Measurements from ENCODE around the gene GALNT2.

The GALNT2 gene

DNA sequence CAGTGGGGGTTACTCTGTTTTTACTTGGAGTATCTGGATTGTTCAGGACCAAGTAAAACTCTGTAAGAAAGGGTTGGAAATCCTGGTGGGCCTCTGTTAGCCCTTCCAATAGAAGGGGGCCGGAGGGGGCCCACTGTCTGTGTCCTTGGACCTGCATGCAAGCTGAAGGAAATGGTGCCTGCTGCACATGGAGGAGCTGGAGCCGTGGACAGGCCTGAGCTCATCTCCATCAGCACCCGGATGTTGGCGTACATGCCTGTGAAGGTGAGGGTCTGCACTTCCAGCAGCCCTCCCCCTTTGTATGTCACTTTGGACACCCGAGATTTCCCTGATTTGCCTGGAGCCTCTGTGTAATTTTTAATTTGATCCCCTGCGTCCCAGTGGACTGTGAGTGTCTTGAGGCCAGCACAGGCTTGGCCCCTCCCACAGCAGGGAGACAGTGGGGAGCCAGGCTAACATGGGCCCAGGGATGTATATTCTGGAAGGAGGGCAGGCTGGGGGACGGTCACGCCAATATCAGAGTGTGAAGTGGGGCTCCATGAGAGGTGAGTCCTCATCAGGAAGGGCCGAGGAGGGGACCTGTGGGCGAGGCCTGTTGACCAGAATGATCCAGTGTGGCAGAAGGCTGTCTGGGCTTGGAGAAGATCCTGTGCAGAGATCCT, 16.8 kb downstream of the GALNT2 start:
- peak overlapping the region; percentile 33 to 36 for H3K4me3 Mint-ChIP-seq
- peaks cover 10 to 12% of the 10 kb centered on the region in 2 donors for H3K9me3 Mint-ChIP-seq
- DNase-seq (no peak), ATAC-seq (replicated peaks) (no peak)
- peaks cover 28 to 40% of the 10 kb centered on the region in 2 donors for H3K36me3 Mint-ChIP-seq
- H3K27me3 Mint-ChIP-seq = peaks cover 0 to 5% of the 10 kb centered on the region in 2 donors
- H3K27ac Mint-ChIP-seq = peak overlapping the region; percentile 97
- H3K4me1 Mint-ChIP-seq = peaks cover 60 to 84% of the 10 kb centered on the region in 2 donors

DNA sequence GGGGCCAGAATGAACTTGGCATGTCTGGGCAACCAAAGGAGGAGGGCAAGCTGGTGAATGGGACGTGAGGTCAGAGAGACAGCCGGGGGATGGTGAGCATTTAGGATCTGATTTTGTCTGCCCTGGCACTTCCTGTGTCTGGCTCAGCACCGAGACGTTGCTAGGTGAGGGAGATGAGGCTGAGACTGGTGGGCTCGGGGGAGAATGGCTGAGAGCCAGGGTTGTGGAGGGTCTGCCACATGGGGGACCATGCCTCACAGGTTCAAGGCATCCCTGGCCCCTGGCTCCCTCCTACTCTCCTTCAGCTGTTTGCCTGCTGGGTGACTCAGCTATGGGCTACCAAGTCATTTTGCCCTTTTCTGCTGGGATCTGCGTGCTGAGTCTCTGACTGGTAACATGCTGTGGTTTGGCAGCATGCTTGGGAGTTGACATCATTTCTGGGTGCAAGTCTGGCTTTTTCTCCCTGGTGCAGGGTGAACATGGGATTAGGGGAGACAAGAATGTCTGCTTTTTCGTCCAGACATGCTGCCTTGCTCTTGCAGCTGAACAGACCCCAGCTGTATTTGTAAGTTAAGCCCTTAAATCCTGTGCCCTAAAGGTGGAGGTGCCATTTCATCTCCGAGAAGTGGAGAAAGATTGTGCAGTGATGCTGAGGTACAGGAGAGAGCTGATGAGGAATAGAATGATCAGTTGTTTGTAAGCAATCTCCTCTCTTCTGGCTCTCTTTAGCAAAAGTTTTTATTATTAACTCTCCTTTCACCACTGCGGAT, 17.6 kb downstream of the GALNT2 start:
- H3K4me1 Mint-ChIP-seq = peaks cover 60 to 88% of the 10 kb centered on the region in 2 donors
- H3K27me3 Mint-ChIP-seq = peaks cover 0 to 5% of the 10 kb centered on the region in 2 donors
- DNase-seq (peak; percentile 19), ATAC-seq (replicated peaks) (peak; percentile 88 to 94)
- peak overlapping the region; percentile 97 for H3K27ac Mint-ChIP-seq
- H3K36me3 Mint-ChIP-seq = peaks cover 35 to 45% of the 10 kb centered on the region in 2 donors
- H3K9me3 Mint-ChIP-seq = peaks cover 10 to 12% of the 10 kb centered on the region in 2 donors
- H3K4me3 Mint-ChIP-seq = peak overlapping the region; percentile 33 to 36

DNA sequence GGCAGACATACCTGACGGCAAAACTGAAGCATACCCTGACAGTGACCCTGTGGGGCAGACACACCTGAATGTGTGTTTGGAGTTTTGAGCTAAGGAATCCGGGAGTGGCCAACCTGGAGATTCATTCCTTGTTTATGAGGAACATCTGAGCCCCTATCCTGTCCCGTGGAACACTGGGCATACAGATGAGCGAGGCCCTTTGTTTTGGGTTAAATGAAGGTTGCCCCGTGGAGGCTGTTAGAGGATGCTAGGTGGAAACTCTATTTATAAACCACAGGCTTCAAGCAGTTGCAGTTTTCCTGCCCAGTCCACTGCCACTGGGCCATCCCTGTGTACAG, 18.1 kb downstream of the GALNT2 start:
- DNase-seq = no peak
- H3K9me3 Mint-ChIP-seq = peaks cover 10 to 12% of the 10 kb centered on the region in 2 donors
- H3K27ac Mint-ChIP-seq = no peak overlapping the region
- no peak overlapping the region for H3K4me3 Mint-ChIP-seq
- H3K4me1 Mint-ChIP-seq = peaks cover 56 to 88% of the 10 kb centered on the region in 2 donors
- H3K27me3 Mint-ChIP-seq = peaks cover 0 to 5% of the 10 kb centered on the region in 2 donors
- no peak for ATAC-seq (replicated peaks)
- H3K36me3 Mint-ChIP-seq = peaks cover 33 to 45% of the 10 kb centered on the region in 2 donors

DNA sequence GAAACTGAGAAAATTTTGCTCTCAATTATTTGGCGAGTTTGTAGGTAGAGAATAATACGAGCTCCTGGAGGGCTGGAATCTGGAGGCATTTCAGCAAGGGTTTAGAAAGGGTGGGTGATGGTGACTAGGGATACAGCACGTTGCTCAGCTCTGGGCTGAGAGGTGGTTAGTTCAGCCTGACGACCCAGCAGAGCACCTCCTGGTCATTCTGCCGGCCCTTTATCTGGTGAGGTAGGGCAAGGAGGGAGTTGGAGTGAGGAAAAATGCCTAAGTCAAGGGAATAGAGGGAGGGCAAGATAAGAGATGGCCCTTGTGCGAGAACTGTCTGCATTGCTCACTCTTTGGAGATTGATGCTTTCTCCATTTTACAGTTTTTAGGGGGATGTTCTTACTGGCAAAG, 19.1 kb downstream of the GALNT2 start:
- DNase-seq (no peak), ATAC-seq (replicated peaks) (no peak)
- Mint-ChIP-seq H3K4me1 (peaks cover 55 to 89% of the 10 kb centered on the region in 2 donors), H3K27me3 (peaks cover 0 to 5% of the 10 kb centered on the region in 2 donors), H3K9me3 (peaks cover 10 to 12% of the 10 kb centered on the region in 2 donors), H3K27ac (no peak overlapping the region), H3K36me3 (peaks cover 38 to 52% of the 10 kb centered on the region in 2 donors), H3K4me3 (no peak overlapping the region)

DNA sequence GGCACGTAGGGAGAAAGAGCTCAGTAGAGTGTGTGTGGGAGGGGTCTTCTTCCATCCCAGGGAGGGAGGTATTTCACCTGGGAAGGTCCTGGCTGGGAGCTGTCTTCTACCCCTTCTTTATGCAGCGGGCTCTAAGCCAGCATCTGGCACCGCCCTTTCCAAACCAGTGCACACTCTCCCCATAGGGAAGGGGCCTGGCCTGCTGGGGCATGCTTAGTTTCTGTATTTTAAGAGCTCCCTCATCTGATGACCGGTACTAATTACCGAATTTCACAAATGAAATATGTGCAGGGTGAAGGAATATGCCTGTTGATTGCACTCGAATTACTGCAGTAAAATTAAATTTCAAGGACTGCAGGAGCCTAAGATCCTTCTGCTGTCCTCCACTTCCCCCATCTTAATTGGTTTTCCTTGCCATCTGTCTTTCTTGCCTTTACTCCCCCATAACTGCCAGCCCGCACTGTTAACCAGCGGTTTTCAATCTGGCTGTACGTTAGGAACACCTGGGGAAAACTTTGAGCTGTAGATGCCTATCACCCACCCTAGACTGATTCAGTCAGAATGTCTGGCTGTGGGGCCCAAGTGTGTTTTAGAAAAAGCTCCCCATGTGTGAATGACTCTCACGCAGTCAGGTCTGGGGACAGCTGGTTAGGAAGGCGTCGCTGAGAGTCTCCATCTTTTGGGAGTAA, 20.1 kb downstream of the GALNT2 start:
- H3K27me3 Mint-ChIP-seq = peaks cover 0 to 5% of the 10 kb centered on the region in 2 donors
- no peak for DNase-seq
- peaks cover 36 to 54% of the 10 kb centered on the region in 2 donors for H3K36me3 Mint-ChIP-seq
- H3K27ac Mint-ChIP-seq = no peak overlapping the region
- H3K4me1 Mint-ChIP-seq = peaks cover 49 to 81% of the 10 kb centered on the region in 2 donors
- H3K4me3 Mint-ChIP-seq = no peak overlapping the region
- peaks cover 10% of the 10 kb centered on the region in 2 donors for H3K9me3 Mint-ChIP-seq
- no peak for ATAC-seq (replicated peaks)

DNA sequence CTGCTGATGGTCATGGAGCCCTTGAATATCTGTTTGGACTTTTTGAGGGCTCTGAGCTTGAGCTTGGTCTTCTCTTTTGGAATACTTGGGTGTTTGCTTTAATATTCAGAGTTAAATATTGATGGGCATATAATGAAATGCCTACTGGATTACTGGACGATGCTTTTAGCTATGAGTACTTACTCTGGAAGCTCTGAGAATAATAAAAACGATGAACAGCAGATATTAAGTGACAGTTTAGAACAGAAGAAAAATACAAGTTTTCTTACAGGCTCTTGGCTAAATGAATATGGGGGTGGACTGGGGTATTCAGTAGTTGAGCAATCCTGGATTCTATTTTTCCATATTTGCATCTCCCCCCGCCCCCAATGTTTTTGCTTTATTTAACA, 20.7 kb downstream of the GALNT2 start:
- no peak overlapping the region for H3K4me3 Mint-ChIP-seq
- H3K27ac Mint-ChIP-seq = no peak overlapping the region
- no peak for DNase-seq
- H3K27me3 Mint-ChIP-seq = peaks cover 0 to 2% of the 10 kb centered on the region in 2 donors
- peaks cover 6% of the 10 kb centered on the region in 2 donors for H3K9me3 Mint-ChIP-seq
- peaks cover 44 to 76% of the 10 kb centered on the region in 2 donors for H3K4me1 Mint-ChIP-seq
- peaks cover 31 to 54% of the 10 kb centered on the region in 2 donors for H3K36me3 Mint-ChIP-seq
- ATAC-seq (replicated peaks) = no peak

DNA sequence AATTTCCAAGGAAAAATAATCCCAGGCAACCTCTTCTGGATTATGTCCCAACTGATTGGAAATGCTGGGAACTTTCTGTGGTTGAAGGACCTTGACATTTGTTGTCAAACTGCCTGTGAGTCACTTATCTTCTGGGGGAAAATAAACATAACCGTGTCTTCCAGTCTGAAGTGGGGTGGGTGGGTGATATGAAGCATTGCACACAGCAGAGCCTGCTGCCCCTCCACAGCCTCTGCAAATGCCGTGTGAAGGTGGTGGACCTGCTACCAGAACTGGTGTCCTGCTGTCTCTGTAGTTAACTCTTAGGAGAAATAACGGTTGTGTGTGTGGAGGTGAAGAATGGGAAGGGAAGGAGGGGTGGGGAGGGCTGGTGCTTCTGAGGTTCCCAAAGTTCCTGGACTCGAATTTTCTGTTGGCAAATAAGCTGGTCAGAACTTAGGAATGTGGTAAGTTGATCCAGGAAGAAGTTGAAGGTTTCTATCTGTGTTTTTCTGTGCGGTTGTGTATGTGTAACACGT, 23.2 kb downstream of the GALNT2 start:
- Mint-ChIP-seq H3K27ac (no peak overlapping the region), H3K4me3 (no peak overlapping the region), H3K36me3 (peaks cover 24 to 51% of the 10 kb centered on the region in 2 donors), H3K27me3 (no peaks in the 10 kb centered on the region), H3K4me1 (peaks cover 35 to 61% of the 10 kb centered on the region in 2 donors), H3K9me3 (no peaks in the 10 kb centered on the region)
- DNase-seq (no peak), ATAC-seq (replicated peaks) (no peak)

DNA sequence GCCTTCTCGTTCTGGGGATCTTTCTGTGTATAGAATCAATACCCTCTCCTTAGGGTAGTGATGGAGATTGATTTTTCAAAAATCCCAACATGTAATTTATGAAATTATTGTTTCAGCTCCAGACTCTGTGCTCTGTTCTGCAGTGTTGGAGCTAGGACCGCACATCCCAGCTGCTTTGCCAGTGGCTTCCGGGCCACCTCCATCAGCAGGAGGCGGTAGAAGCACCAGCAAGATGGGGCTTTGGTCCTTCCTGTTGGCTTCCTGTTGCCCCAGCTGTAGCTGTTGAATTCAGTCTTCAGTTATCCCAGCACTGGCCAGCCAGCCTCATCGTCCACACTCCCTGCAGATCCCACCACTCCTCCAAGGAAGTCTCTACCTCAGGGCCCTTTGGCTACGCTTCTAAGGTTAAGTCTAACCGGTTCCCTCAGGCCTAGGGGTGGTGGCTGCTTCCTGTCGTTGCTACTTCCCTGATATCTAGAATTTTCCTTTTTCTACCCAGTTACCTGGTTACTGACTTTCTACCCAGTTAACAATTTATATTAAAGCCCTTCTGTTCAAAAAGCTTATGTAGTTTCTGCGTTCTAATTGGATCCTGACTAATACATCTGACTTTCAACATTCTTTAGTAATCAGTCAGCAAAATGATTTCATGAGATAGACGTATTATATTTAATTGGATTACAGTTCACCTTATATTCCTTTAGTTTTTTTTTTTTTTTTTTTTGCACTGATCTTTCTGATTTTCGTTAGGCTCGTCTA, 24.6 kb downstream of the GALNT2 start:
- Mint-ChIP-seq H3K4me1 (peaks cover 28 to 58% of the 10 kb centered on the region in 2 donors), H3K36me3 (peaks cover 28 to 56% of the 10 kb centered on the region in 2 donors)
- ATAC-seq (replicated peaks) = no peak

DNA sequence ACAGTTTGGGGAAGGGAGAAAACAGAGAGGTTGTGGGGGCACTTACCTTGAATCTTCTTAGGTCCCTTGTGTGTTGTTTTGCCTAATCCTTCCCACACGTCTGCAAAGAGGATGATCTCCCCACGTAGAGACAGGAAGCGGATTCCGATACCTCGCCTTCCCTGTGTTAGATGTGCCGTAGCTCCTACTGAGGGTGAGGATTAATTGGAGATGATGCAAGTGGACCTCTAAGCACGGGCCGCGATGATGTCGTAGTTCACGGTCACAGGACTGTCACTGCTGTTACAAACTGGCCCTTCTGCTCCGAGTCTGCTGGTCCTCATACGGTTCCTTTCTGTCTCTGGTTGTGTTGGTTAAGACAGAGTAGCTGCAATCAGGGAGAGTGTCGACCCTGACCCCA, 27.7 kb downstream of the GALNT2 start:
- no peak overlapping the region for H3K4me3 Mint-ChIP-seq
- H3K36me3 Mint-ChIP-seq = peaks cover 21 to 64% of the 10 kb centered on the region in 2 donors
- no peaks in the 10 kb centered on the region for H3K27me3 Mint-ChIP-seq
- H3K27ac Mint-ChIP-seq = peak overlapping the region; percentile 42
- DNase-seq (no peak), ATAC-seq (replicated peaks) (no peak)
- peaks cover 0 to 5% of the 10 kb centered on the region in 2 donors for H3K9me3 Mint-ChIP-seq
- H3K4me1 Mint-ChIP-seq = peaks cover 22 to 30% of the 10 kb centered on the region in 2 donors

More for the DNA sequence above, 24.6 kb downstream of the GALNT2 start:
- no peak for DNase-seq
- Mint-ChIP-seq H3K27me3 (no peaks in the 10 kb centered on the region), H3K9me3 (no peaks in the 10 kb centered on the region), H3K4me3 (no peak overlapping the region), H3K27ac (no peak overlapping the region)

DNA sequence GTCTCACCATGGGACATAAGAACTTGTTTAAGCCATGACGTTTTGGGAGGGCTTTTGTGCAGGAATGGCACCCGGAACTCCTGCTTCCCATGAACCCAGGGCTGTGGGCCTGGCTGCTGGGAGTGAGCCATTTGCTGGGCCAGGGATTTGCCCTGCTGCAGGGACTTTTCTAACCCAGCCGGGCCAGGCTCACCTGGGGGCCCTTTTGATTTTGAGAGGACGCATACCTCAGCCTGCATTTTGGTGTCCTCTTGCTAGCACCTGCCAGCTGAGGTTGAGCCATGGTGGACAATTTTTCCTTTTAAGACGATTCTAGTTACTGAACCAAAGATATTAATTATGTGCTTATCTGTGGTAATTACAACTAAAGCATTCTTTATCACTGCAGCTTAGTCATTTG, 28.9 kb downstream of the GALNT2 start:
- DNase-seq (no peak), ATAC-seq (replicated peaks) (no peak)
- peaks cover 0 to 5% of the 10 kb centered on the region in 2 donors for H3K9me3 Mint-ChIP-seq
- peaks cover 11 to 53% of the 10 kb centered on the region in 2 donors for H3K36me3 Mint-ChIP-seq
- no peaks in the 10 kb centered on the region for H3K27me3 Mint-ChIP-seq
- H3K27ac Mint-ChIP-seq = no peak overlapping the region
- H3K4me1 Mint-ChIP-seq = peaks cover 22% of the 10 kb centered on the region in 2 donors
- H3K4me3 Mint-ChIP-seq = no peak overlapping the region

DNA sequence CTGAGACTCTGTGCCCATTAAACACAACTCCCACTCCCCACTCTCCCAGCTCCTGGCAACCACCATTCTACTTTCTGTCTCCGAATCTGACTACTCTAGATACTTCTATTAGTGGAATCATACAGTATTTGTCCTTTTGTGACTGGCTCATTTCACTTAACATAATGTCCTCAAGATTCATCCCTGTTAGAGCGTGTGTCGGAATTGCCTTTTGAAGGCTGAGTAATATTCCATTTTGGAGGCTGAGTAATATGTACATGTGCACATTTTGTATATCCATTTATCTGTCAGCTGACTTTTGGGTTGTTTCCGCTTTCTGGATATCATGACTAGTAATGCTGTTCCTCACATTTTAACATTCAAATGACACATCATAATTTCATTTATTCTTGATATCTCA, 30.3 kb downstream of the GALNT2 start:
- no peak for DNase-seq
- Mint-ChIP-seq H3K27ac (no peak overlapping the region), H3K27me3 (no peaks in the 10 kb centered on the region), H3K9me3 (peaks cover 0 to 5% of the 10 kb centered on the region in 2 donors), H3K4me1 (peaks cover 29 to 37% of the 10 kb centered on the region in 2 donors), H3K4me3 (no peak overlapping the region), H3K36me3 (peaks cover 7 to 43% of the 10 kb centered on the region in 2 donors)
- ATAC-seq (replicated peaks) = no peak

DNA sequence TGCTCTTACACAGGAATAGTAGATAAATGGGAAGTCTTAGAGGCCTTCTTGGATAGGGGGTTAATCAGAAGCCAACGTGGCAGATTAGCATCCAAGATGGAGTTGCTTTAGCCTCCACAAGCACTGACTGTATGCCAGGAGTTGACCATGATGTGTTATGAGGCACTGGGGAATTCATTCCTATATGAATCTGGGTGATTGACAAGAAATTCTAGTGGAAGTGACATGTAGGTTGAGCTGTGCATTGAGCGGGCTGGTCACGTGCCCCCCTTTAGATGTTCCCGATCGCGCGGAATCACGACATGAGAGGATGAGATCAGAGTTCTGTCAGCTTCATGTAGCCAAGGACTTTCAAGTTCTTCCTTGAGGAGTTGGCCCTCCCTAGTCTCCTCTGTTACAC, 31.7 kb downstream of the GALNT2 start:
- DNase-seq (no peak), ATAC-seq (replicated peaks) (no peak)
- H3K27ac Mint-ChIP-seq = no peak overlapping the region
- H3K9me3 Mint-ChIP-seq = peaks cover 0 to 5% of the 10 kb centered on the region in 2 donors
- no peaks in the 10 kb centered on the region for H3K27me3 Mint-ChIP-seq
- H3K4me1 Mint-ChIP-seq = peaks cover 37 to 50% of the 10 kb centered on the region in 2 donors
- H3K36me3 Mint-ChIP-seq = peaks cover 7 to 37% of the 10 kb centered on the region in 2 donors
- H3K4me3 Mint-ChIP-seq = no peak overlapping the region

DNA sequence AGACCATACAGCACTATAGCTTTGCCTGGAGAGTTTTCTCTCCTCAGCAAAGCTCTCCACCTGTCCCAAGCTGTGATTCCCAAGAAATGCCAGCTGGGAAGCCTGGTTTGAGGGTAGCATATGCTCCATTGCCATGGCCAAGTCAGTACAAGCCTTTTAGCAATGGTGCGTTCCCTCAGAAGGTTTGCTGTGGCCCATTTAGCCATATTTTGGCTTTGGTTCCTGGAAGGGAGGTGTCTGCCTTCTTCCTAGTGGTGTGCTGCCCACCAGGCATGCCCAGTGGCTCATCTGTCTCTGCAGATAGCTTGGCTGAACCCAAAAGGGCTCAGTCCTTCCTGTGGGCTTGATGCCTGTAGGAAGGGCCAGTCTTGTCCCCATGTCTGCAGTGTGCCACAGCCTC, 32.4 kb downstream of the GALNT2 start:
- H3K9me3 Mint-ChIP-seq = peaks cover 0 to 5% of the 10 kb centered on the region in 2 donors
- DNase-seq (no peak), ATAC-seq (replicated peaks) (no peak)
- peaks cover 7 to 38% of the 10 kb centered on the region in 2 donors for H3K36me3 Mint-ChIP-seq
- H3K27me3 Mint-ChIP-seq = no peaks in the 10 kb centered on the region
- H3K4me3 Mint-ChIP-seq = no peak overlapping the region
- peaks cover 44 to 56% of the 10 kb centered on the region in 2 donors for H3K4me1 Mint-ChIP-seq
- H3K27ac Mint-ChIP-seq = no peak overlapping the region

Measured in stimulated activated naive B cell treated with anti-CD40 and anti-IgM and Interleukin-4, amounts not matched to agents 10 μg/mL and 1 μg/mL and 100 μg/mL, for 72 hours (primary cell).